Lower leg skin (tissue), 4 donors: ENCODE measurements around the gene LRP1B. TPM values are rescaled to one million over a fixed set of nuclear protein-coding genes. Genes with fewer than 3 reads are reported as not detected.

ENCODE experiments used
- DNase-seq, 2 donors: peaks; one replicate each; pipeline ENCODE4 v3.0.0-alpha.2; 2019; ENCODE audit warnings: low spot score in 2 of 2
- H3K4me3 ChIP-seq: fragments of 200-600 bp; sonication (generic); 2 replicates; pipeline ENCODE4 v1.5.1; 2017; ENCODE audit warnings: mild to moderate bottlenecking, low read depth; ENCODE audit not compliant: poor library complexity, severe bottlenecking
- POLR2A ChIP-seq, 2 donors: fragments of 450-650 bp; IDR thresholded peaks; one replicate each; pipeline ENCODE4 v1.6.1; 2016 to 2017; ENCODE audit warnings: antibody characterized with exemption in 2 of 2, mild to moderate bottlenecking in 1 of 2, moderate library complexity in 1 of 2
- WGBS, 2 donors: methylation state at CpG; one replicate each; pipeline ENCODE4 v1.1.5; 2018; 5-methylcytosine and 5-hydroxymethylcytosine counted together
- intact Hi-C: fragments of 100-400 bp; cut with DNase I; formaldehyde crosslinking; loops from one replicate; pipeline ENCODE4 v1.15.0; 2023; ENCODE audit warnings: low total_unique reads
- total RNA-seq, 4 donors: library from RNA; depleted of rRNA; stranded (reverse); fragments of >200 nt; gene quantifications; one replicate each; pipeline ENCODE4 v1.1.0, GENCODE V29; 2016
- TF ChIP-seq, protein P1 (sequence below), 3 donors: fragments of 450-650 bp; IDR thresholded peaks; one replicate each; pipeline ENCODE4 v1.5.1; 2016; ENCODE audit warnings: antibody characterized with exemption in 3 of 3, mild to moderate bottlenecking in 3 of 3, moderate library complexity in 2 of 3

Gene LRP1B
- total RNA-seq, 4 donors from 2014 or later = 0.80 to 1.6 (median 1.0) TPM

DNA sequence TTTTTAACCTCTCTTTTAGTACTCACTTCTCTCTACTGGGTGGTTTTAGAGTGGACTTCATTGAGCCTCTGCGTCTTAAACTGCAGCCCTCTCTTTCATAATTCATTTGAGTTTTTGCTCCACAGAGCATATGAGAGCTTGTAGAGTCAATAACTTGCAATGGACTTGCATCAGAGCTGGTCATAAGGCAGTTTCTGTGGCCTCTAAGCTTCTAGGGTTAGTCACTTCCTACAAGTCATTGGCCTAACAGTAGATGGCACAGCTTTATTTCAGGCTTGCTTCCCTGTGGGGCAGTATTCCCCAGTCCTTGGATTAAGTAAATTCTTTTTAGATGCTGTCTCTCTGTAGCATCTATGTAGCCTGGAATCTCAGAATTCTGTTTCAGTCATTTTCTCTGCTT lies 1435.7 kb downstream of the LRP1B start:
- no peak overlapping the region for H3K4me3 ChIP-seq
- DNase-seq = no peak
- intact Hi-C loops = no loop called here
- WGBS, 2 donors = 75 to 91% methylated on average over 1 of the region's 1 CpG
- TF ChIP-seq POLR2A (IDR thresholded peaks at IDR 0.05) = no peak
- TF ChIP-seq, protein P1, sequence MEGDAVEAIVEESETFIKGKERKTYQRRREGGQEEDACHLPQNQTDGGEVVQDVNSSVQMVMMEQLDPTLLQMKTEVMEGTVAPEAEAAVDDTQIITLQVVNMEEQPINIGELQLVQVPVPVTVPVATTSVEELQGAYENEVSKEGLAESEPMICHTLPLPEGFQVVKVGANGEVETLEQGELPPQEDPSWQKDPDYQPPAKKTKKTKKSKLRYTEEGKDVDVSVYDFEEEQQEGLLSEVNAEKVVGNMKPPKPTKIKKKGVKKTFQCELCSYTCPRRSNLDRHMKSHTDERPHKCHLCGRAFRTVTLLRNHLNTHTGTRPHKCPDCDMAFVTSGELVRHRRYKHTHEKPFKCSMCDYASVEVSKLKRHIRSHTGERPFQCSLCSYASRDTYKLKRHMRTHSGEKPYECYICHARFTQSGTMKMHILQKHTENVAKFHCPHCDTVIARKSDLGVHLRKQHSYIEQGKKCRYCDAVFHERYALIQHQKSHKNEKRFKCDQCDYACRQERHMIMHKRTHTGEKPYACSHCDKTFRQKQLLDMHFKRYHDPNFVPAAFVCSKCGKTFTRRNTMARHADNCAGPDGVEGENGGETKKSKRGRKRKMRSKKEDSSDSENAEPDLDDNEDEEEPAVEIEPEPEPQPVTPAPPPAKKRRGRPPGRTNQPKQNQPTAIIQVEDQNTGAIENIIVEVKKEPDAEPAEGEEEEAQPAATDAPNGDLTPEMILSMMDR (IDR thresholded peaks at IDR 0.05) = no peak

GRCh38 chr2:140687825-140688224 lies 1443.0 kb downstream of the LRP1B start:
- intact Hi-C loops = no loop called here
- no peak for DNase-seq

GRCh38 chr2:140683658-140684057 lies 1447.2 kb downstream of the LRP1B start:
- H3K4me3 ChIP-seq = no peak overlapping the region
- intact Hi-C loops = no loop called here
- TF ChIP-seq, protein P1 (IDR thresholded peaks at IDR 0.05) = no peak
- no peak for TF ChIP-seq POLR2A (IDR thresholded peaks at IDR 0.05)
- 89 to 93% methylated on average over 18 of the region's 18 CpGs for WGBS, 2 donors
- DNase-seq = no peak

More at GRCh38 chr2:140687825-140688224, 1443.0 kb downstream of the LRP1B start:
- no peak overlapping the region for H3K4me3 ChIP-seq
- TF ChIP-seq POLR2A (IDR thresholded peaks at IDR 0.05) = no peak
- TF ChIP-seq, protein P1 (IDR thresholded peaks at IDR 0.05) = no peak

DNA sequence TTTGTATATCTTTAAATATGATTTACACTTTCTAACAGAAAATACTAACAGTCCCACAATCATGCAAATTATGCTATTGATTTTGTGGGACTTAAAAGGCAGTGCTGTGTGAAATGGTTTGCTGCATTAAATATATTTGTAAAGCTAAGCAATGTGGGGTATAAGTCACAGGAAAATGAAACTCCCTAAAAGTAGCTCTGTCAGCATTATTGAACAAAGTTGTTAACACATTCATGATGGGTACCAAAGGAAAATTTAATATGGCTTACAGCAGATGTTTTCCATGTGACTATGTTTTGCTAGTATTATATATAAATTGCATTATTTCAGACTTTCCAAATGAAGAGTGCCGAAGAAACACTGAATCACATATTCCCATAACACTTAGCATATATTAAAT lies 1450.0 kb downstream of the LRP1B start:
- 79 to 85% methylated on average over 1 of the region's 1 CpG for WGBS, 2 donors
- H3K4me3 ChIP-seq = no peak overlapping the region

GRCh38 chr2:140679752-140680151 lies 1451.1 kb downstream of the LRP1B start:
- H3K4me3 ChIP-seq = no peak overlapping the region
- DNase-seq = no peak
- intact Hi-C loops = no loop called here
- WGBS, 2 donors = 88 to 90% methylated on average over 4 of the region's 4 CpGs
- TF ChIP-seq POLR2A (IDR thresholded peaks at IDR 0.05) = no peak
- TF ChIP-seq, protein P1 (IDR thresholded peaks at IDR 0.05) = no peak

More for the DNA sequence above, 1450.0 kb downstream of the LRP1B start:
- intact Hi-C loops = no loop called here
- TF ChIP-seq, protein P1 (IDR thresholded peaks at IDR 0.05) = no peak
- TF ChIP-seq POLR2A (IDR thresholded peaks at IDR 0.05) = no peak
- DNase-seq = no peak

DNA sequence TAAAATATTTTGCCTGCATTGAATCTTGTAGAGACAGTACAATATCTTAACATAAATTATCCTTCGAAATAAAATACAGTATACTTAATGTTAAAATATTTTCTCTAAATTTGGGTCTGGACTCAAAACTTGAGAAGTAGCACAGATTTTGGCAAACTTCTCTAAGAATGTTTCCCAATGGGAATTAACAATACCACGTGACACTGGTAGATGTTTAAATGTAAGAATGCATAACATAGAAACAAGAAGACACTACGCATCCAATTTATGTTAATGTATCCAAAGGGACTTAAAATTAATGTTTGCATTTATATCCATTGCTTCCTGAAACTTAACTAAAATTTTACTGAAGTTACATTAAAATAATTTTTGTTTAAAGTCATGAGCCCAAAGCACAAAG lies 1460.9 kb downstream of the LRP1B start:
- DNase-seq = no peak
- TF ChIP-seq POLR2A (IDR thresholded peaks at IDR 0.05) = no peak
- TF ChIP-seq, protein P1 (IDR thresholded peaks at IDR 0.05) = no peak
- intact Hi-C loops = no loop called here
- WGBS, 2 donors = 84 to 91% methylated on average over 3 of the region's 3 CpGs
- no peak overlapping the region for H3K4me3 ChIP-seq
